ENCODE measurements around the gene PDS5B.

GRCh38 chr13:32538621-32539246 lies 47.5 kb upstream of the PDS5B start, which contains the start of gene N4BP2L2:
- TF ChIP-seq POLR2A (IDR thresholded peaks at IDR 0.05) (peak in 2 of 3 donors; percentile 67 to 71), CTCF (IDR thresholded peaks at IDR 0.05) (peak in 4 of 7 experiments; percentile 18 to 41 (median 28))
